T-helper 2 cell treated with Interferon-gamma antibody and Interleukin-4, amounts not matched to agents 5 μg/mL and 100 μg/mL, for 36 hours (primary cell): ENCODE measurements around the gene ANKMY1.
A peak's percentile ranks its signal among the peaks of the same experiment; 100 is the strongest.

ENCODE experiments used
- DNase-seq: peaks from one replicate; pipeline ENCODE4 v3.0.0; 2021; ENCODE audit warnings: low spot score
- H3K27ac Mint-ChIP-seq: one replicate; pipeline ENCODE4 v1.8.0; 2021; ENCODE audit warnings: mild to moderate bottlenecking, mixed read lengths
- H3K27me3 Mint-ChIP-seq: one replicate; pipeline ENCODE4 v1.8.0; 2021; ENCODE audit warnings: low read depth, mixed read lengths
- H3K36me3 Mint-ChIP-seq: one replicate; pipeline ENCODE4 v1.8.0; 2021; ENCODE audit warnings: low read depth, mixed read lengths
- H3K4me1 Mint-ChIP-seq: one replicate; pipeline ENCODE4 v1.8.0; 2021; ENCODE audit warnings: low read depth, mixed read lengths
- H3K4me3 Mint-ChIP-seq: one replicate; pipeline ENCODE4 v1.8.0; 2022; ENCODE audit warnings: mild to moderate bottlenecking, moderate library complexity, mixed read lengths
- H3K9me3 Mint-ChIP-seq: one replicate; pipeline ENCODE4 v1.8.0; 2021; ENCODE audit warnings: mixed read lengths

Gene ANKMY1

GRCh38 chr2:240438810-240439697 is 118.7 kb downstream of the ANKMY1 start:
- Mint-ChIP-seq H3K27ac (no peak overlapping the region), H3K36me3 (no peaks in the 10 kb centered on the region), H3K27me3 (peaks cover 15% of the 10 kb centered on the region), H3K4me3 (no peak overlapping the region), H3K4me1 (peaks cover 6% of the 10 kb centered on the region), H3K9me3 (no peaks in the 10 kb centered on the region)
- DNase-seq: no peak

GRCh38 chr2:240437861-240438809 is 119.7 kb downstream of the ANKMY1 start:
- Mint-ChIP-seq H3K9me3 (no peaks in the 10 kb centered on the region), H3K4me1 (peaks cover 11% of the 10 kb centered on the region), H3K27ac (no peak overlapping the region), H3K4me3 (peak overlapping the region; percentile 51), H3K36me3 (no peaks in the 10 kb centered on the region), H3K27me3 (peaks cover 15% of the 10 kb centered on the region)
- DNase-seq: peak; percentile 66

- Mint-ChIP-seq H3K9me3 (no peaks in the 10 kb centered on the region), H3K36me3 (no peaks in the 10 kb centered on the region), H3K27me3 (peaks cover 15% of the 10 kb centered on the region), H3K4me1 (peaks cover 11% of the 10 kb centered on the region), H3K4me3 (peak overlapping the region; percentile 51), H3K27ac (no peak overlapping the region)
- DNase-seq: no peak
These were observed 120.3 kb downstream of the ANKMY1 start for GRCh38 chr2:240437551-240437860.

GRCh38 chr2:240436683-240437550 is 120.9 kb downstream of the ANKMY1 start:
- H3K27ac Mint-ChIP-seq: no peak overlapping the region
- DNase-seq: no peak
- no peaks in the 10 kb centered on the region for H3K36me3 Mint-ChIP-seq
- H3K9me3 Mint-ChIP-seq: no peaks in the 10 kb centered on the region
- H3K4me1 Mint-ChIP-seq: peaks cover 12% of the 10 kb centered on the region
- H3K4me3 Mint-ChIP-seq: peak overlapping the region; percentile 68
- peaks cover 15% of the 10 kb centered on the region for H3K27me3 Mint-ChIP-seq

GRCh38 chr2:240435948-240436682 is 121.7 kb downstream of the ANKMY1 start:
- Mint-ChIP-seq H3K4me3 (peak overlapping the region; percentile 68), H3K27me3 (peaks cover 15% of the 10 kb centered on the region), H3K4me1 (peaks cover 12% of the 10 kb centered on the region), H3K36me3 (no peaks in the 10 kb centered on the region), H3K9me3 (no peaks in the 10 kb centered on the region), H3K27ac (no peak overlapping the region)
- no peak for DNase-seq

GRCh38 chr2:240435457-240435947 is 122.3 kb downstream of the ANKMY1 start, which contains the start of gene GPC1:
Gene GPC1, plus strand, starts transcription at chr2:240435663. Its CDS starts 256 bp downstream, at chr2:240435919.
- H3K36me3 Mint-ChIP-seq: no peaks in the 10 kb centered on the region
- DNase-seq: peak; percentile 71
- peak within 1 kb of the TSS; percentile 87 for H3K27ac Mint-ChIP-seq
- H3K4me3 Mint-ChIP-seq: peak within 1 kb of the TSS; percentile 89
- H3K9me3 Mint-ChIP-seq: no peaks in the 10 kb centered on the region
- peaks cover 15% of the 10 kb centered on the region for H3K27me3 Mint-ChIP-seq
- H3K4me1 Mint-ChIP-seq: peaks cover 12% of the 10 kb centered on the region

GRCh38 chr2:240434728-240435456 is 122.9 kb downstream of the ANKMY1 start:
- H3K27ac Mint-ChIP-seq: peak overlapping the region; percentile 87
- H3K9me3 Mint-ChIP-seq: no peaks in the 10 kb centered on the region
- H3K36me3 Mint-ChIP-seq: no peaks in the 10 kb centered on the region
- H3K4me1 Mint-ChIP-seq: peaks cover 12% of the 10 kb centered on the region
- peak overlapping the region; percentile 89 for H3K4me3 Mint-ChIP-seq
- peak; percentile 88 for DNase-seq
- peaks cover 15% of the 10 kb centered on the region for H3K27me3 Mint-ChIP-seq

- no peaks in the 10 kb centered on the region for H3K9me3 Mint-ChIP-seq
- peaks cover 15% of the 10 kb centered on the region for H3K27me3 Mint-ChIP-seq
- peak overlapping the region; percentile 87 for H3K27ac Mint-ChIP-seq
These were observed 123.6 kb downstream of the ANKMY1 start for GRCh38 chr2:240433973-240434727.

GRCh38 chr2:240432820-240433801 is 124.7 kb downstream of the ANKMY1 start:
- H3K27ac Mint-ChIP-seq: no peak overlapping the region
- peak overlapping the region; percentile 27 for H3K4me3 Mint-ChIP-seq
- no peaks in the 10 kb centered on the region for H3K9me3 Mint-ChIP-seq
- H3K4me1 Mint-ChIP-seq: peaks cover 14% of the 10 kb centered on the region
- H3K27me3 Mint-ChIP-seq: peaks cover 14% of the 10 kb centered on the region
- no peak for DNase-seq
- no peaks in the 10 kb centered on the region for H3K36me3 Mint-ChIP-seq

More at GRCh38 chr2:240433973-240434727, 123.6 kb downstream of the ANKMY1 start:
- Mint-ChIP-seq H3K36me3 (no peaks in the 10 kb centered on the region), H3K4me3 (peak overlapping the region; percentile 89), H3K4me1 (peaks cover 12% of the 10 kb centered on the region)
- peak; percentile 55 for DNase-seq

GRCh38 chr2:240432430-240432819 is 125.4 kb downstream of the ANKMY1 start:
- Mint-ChIP-seq H3K9me3 (no peaks in the 10 kb centered on the region), H3K36me3 (no peaks in the 10 kb centered on the region), H3K27me3 (peaks cover 7% of the 10 kb centered on the region), H3K4me3 (no peak overlapping the region), H3K27ac (no peak overlapping the region), H3K4me1 (peaks cover 20% of the 10 kb centered on the region)
- no peak for DNase-seq
